A549 treated with CORT108297 at 1 μM for 4 hours (cell line): ENCODE data around the gene TRAF5. TPM values are rescaled to one million over a fixed set of nuclear protein-coding genes. Genes with fewer than 3 reads are reported as not detected.

Experiments
- total RNA-seq: library from RNA; stranded (reverse); fragments of 200-300 nt; extraction: Qiagen RNA extraction; gene quantifications from 5 replicates; pipeline ENCODE4 v1.2.3, GENCODE V29; 2022

TRAF5 gene
- 7.2 to 7.8 TPM (median 7.6 TPM) in 5 replicates for total RNA-seq

GRCh38 chr1:211326528-211327345 lies at the start of gene TRAF5:
Gene TRAF5, plus strand, starts transcription at chr1:211326833. Its CDS starts 26,407 bp downstream, at chr1:211353240.

Other genes with a start within 250 kb of the TRAF5 start
- gene KCNH1, start 192.7 kb upstream of the TRAF5 start, total RNA-seq = 2.1 to 3.5 TPM (median 2.6 TPM) in 5 replicates
- gene RCOR3, start 67.5 kb upstream of the TRAF5 start, total RNA-seq = 22.8 to 24.4 TPM (median 23.7 TPM) in 5 replicates
- gene RD3, start 165.3 kb downstream of the TRAF5 start, total RNA-seq = not detected in 5 replicates